SIG-M5 treated with dmso at 0.1 percent for 504 hours (cell line): ENCODE results near the gene NAALADL2.

Experiments
- DNase-seq: peaks from one replicate; lab custom pipeline; 2025; ENCODE audit not compliant: unreplicated experiment; lab: John Stamatoyannopoulos, UW

Gene NAALADL2

GRCh38 chr3:174960898-174961297 is 101.8 kb downstream of the NAALADL2 start:
- DNase-seq = no peak

- peak; percentile 86 for DNase-seq
Observed at GRCh38 chr3:174973465-174973864, 114.3 kb downstream of the NAALADL2 start.

DNA sequence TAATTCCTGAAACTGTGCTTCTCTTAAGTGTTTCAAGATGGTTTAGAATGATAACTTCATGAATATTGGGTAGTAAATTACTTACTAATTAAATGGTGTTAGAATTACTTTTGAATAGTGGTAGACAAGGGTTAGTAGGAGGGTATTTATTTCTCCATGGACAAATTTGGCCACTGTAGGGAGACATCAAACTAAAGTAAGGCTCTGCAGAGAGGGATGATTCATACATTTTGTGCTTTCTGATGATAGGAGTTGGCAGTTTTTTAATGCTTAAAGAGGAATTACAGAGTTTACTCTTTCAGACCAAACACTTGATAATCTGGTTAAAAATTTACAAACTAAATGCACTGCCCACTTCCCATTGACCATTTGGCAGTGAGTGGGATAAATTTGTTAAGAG is 127.6 kb downstream of the NAALADL2 start:
- DNase-seq = no peak

GRCh38 chr3:175001091-175001490 is 142.0 kb downstream of the NAALADL2 start:
- no peak for DNase-seq

DNA sequence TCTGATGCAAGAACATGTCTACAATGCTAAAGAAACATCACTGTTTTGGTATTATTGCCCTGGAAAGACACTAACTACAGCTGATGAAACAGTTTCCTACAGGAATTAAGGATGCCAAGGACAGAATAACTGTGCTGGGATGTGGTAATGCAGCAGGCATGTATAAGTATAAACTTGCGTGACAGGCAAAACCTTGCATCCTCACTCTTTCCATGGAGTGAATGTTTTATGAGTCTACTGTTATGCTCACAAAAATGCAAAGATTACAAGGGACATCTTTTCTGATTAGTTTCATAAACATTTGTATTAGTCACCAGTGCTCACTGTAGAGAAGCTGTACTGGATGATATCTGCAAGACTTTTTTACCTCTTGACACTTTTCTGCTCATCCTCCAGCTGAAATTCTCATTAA is 143.6 kb downstream of the NAALADL2 start:
- no peak for DNase-seq

DNA sequence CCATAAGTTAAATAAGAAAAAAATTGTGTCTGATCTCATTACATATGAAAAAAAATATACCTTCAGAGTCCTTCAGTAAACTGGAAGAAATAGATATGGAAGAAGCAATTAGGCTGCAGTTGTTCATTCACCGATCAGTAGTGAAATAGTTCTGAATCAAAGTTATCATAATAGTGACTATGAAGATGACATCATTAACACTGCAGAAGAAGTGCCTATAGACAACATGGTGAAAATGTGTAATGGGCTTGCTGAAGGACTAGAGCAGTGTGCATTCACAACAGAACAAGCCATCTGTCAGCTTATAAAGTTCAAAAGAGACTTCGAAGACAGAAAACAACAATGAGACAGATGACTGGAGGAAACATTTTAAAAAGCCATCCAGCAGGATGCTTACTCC is 144.5 kb downstream of the NAALADL2 start:
- DNase-seq = no peak

GRCh38 chr3:175005193-175005592 is 146.1 kb downstream of the NAALADL2 start:
- DNase-seq = no peak

- DNase-seq = no peak
Observed at GRCh38 chr3:175005881-175006280, 146.7 kb downstream of the NAALADL2 start.

DNA sequence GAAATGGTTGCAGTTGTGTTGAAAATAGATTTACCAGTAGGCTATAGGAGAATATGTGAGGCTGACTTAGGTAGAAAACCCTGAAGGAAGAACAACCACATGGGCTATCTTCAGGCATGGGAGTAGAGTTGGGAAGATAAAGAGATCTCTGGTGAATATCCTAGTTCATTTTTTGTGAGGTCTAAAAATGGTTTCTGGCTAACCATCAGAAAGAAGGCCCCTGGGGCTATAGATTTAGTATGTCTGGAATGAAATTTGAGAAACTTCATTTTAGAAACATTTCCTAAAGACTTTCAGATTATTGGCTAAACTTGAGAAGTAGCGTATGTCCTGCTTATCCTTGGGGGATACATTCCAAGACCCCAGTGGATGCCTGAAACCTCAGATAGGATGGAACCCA is 148.2 kb downstream of the NAALADL2 start:
- no peak for DNase-seq

DNA sequence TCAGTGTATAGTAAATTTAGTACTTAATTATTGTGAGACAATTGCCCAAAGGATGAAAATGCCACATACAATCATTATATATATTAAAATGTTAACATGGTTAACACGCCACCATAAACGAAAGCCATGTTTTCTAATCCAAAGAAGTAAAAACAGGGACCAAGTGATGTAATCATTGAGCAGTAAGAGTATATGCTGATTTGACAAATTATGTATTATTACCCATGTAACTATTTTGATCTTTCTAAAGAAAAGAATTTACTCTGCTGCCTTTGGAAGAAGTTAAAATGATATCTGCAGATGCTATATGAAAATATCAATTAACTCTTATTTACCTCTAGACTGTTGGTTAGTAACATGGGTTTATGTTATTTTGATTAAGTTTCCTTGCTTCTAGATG is 150.2 kb downstream of the NAALADL2 start:
- no peak for DNase-seq

DNA sequence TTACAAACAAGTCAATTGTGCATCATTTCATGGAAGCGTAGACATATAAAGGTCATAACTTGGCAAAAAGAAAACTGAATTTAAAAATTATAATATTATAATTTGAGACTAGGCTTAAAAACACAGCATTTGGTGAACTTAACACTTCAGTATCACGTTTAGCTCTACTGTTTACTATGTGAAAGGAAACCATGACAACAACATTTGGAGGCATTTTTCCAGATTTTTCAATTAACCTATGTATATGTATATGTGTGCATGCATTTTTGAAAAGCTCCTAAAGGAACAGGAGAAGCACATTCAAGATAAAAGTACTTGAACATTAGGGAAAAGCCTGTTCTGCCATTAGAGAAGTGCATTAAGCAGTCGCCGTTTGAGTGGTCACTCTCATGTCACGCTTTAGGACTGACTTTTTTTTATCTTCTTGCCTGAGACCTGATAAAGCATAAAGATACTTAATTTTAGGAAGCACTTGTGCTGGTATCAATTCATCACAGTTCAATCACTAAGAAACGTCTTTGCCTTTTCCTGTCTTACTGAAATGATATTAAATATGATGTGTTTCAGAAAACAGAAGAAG is 156.0 kb downstream of the NAALADL2 start:
- no peak for DNase-seq

DNA sequence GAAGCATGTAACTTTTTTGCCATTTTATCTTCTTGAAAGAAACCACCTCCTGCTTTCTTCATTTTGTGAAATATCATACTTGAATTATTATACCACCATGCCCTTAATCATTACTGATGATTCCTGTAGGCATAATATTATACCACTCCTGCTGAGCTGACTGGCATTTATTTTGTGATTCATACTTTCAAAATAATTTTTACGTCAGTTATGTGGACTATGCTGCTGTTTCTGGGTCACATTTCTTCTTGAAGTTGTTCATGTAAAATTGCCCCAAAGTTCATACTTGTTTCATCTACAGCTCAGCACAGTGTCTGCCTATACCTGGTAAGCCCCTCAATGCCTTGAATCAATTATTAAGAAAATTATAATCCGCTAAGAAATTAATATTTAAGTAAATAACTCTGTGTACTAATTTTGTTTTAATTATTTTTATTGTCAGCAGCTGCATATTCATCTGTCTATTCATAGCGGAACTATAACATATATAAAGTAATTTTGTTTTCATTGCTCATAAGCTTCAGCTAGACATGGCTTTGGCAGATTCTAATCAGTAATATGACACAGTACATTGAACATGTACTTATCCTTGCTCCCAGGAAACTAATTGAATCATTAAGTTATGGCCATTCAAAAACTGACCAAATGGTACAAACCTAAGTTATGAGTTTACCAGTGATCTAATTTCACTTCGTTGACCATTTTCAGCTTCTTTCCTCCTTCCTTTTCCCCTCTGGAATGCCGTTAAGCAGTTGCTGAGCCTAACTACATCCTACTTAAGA is 160.0 kb downstream of the NAALADL2 start:
- DNase-seq = no peak

- DNase-seq = no peak
Observed at GRCh38 chr3:175020101-175020500, 161.0 kb downstream of the NAALADL2 start.

DNA sequence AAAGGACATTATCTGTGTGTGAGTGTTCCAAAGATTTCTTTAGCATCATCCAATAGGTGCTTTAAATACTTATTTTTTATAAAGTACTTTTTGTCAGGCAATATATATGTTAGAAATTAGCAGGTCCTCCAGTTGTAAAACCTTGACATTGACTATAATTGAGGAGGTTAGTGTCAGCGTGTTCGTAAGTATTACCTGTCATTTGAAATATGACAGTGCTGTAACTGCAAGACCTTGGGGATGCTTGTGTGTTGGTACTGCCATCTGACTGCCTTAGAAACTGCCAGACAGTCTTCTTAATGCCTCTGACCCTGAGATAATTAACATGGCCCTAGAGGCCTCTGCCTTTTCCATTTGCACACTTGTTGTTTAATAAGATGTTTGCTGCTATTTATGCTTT is 170.7 kb downstream of the NAALADL2 start:
- no peak for DNase-seq

GRCh38 chr3:175039875-175040274 is 180.7 kb downstream of the NAALADL2 start:
- no peak for DNase-seq

DNA sequence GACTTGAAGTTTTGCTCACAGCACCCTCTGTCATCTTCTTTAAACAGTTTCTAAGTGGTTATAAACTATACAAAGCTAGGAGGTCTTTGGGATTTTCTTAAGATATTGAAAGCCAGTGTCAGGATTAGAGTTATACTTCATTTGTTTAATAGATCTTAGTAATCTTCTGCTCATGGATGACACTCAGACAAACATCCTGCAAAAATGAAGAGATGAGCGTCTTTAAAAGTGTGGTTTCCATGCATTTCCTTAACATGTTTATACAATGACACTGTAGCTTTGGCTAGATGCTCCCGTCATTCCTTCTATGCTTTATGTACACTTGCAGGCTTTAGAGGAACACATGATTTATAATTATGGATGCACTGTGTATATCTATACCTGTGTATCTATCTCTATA is 182.2 kb downstream of the NAALADL2 start:
- DNase-seq = no peak

GRCh38 chr3:175046601-175047000 is 187.5 kb downstream of the NAALADL2 start:
- no peak for DNase-seq

- no peak for DNase-seq
Observed at GRCh38 chr3:175047786-175048185, 188.7 kb downstream of the NAALADL2 start.

GRCh38 chr3:175057401-175057800 is 198.3 kb downstream of the NAALADL2 start:
- DNase-seq = no peak

DNA sequence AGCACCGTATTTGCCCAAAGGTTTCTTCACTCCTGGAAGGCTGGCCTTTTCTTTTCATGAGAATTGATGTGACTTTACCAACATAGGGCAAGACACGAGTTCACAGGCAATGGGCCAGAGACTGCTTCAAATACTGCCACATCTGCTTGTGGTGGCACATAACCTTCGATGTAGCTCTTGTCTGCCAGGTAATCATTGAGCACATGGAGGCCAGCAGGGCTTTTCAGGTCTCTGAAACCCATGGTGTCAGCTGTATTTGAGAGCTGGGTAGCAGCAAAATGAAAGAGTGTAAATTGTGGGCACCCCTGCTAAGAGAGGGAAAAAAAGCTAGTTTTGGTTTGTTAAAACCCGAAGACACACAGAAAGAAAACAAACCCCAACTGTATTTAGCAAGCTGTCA is 200.7 kb downstream of the NAALADL2 start:
- no peak for DNase-seq

- DNase-seq = no peak
Observed at GRCh38 chr3:175065497-175065896, 206.4 kb downstream of the NAALADL2 start.

- no peak for DNase-seq
Observed at GRCh38 chr3:175066617-175067415, 207.7 kb downstream of the NAALADL2 start.
